HCT116 (cell line): ENCODE results near the gene MRGPRX3. TPM values are rescaled to one million over a fixed set of nuclear protein-coding genes. Genes with fewer than 3 reads are reported as not detected.

Experiments used
- ATAC-seq: fragments of 200-7000 bp; cut with Tn5 transposase; 2 replicates; pipeline ENCODE4 v1.9.1; 2020; ENCODE audit warnings: mild to moderate bottlenecking, moderate library complexity
- BruUV-seq: library from RNA; stranded (reverse); fragments of 400-500 nt; replicated peaks from 2 replicates; lab custom pipeline; 2021; lab: Mats Ljungman, UMichigan
- CTCF ChIA-PET: fragments of 300-600 bp; sonication (Branson Sonifier 250); formaldehyde crosslinking; loops from one replicate; lab custom pipeline; 2021; ENCODE audit warnings: antibody characterized with exemption; lab: Charles Lee
- POLR2A ChIA-PET: fragments of 300-600, 350-600 bp; sonication (Branson Sonifier 250); formaldehyde crosslinking; loops from one replicate; lab custom pipeline; 2021; ENCODE audit warnings: antibody characterized with exemption; lab: Charles Lee
- RAD21 ChIA-PET, 2 experiments: fragments of 300-600 bp; sonication (Branson Sonifier 250); formaldehyde crosslinking; loops; one replicate each; lab custom pipeline; 2023; ENCODE audit warnings: low total read pairs in 2 of 2; ENCODE audit not compliant: uncharacterized antibody in 2 of 2, unreplicated experiment in 2 of 2, low non-redundant PET in 1 of 2; lab: Charles Lee
- DNase-seq: peaks from one replicate; pipeline ENCODE4 v3.0.0-alpha.2; 2010; ENCODE audit warnings: low read depth, low spot score
- H2AFZ ChIP-seq: fragments of 200-600 bp; shearing (Covaris generic), sonication (generic); 2 replicates; pipeline ENCODE4 v1.6.1; 2017; ENCODE audit warnings: low read depth, mixed run types, mixed read lengths, antibody characterized with exemption, low read length; ENCODE audit not compliant: poor library complexity, severe bottlenecking
- H3K27ac ChIP-seq: 2 replicates; pipeline ENCODE4 v1.5.1; 2012; ENCODE audit warnings: low read depth, low read length
- H3K27me3 ChIP-seq: fragments of 200-600 bp; sonication (generic); 2 replicates; pipeline ENCODE4 v1.6.1; 2016; ENCODE audit warnings: mixed run types, low read length, mixed read lengths; ENCODE audit not compliant: insufficient read depth
- H3K36me3 ChIP-seq, 2 experiments: fragments of 200-500 bp in 1 of 2; fragments of 200-600 bp in 1 of 2; sonication (Bioruptor generic) in 1 of 2; sonication (generic) in 1 of 2; 2 replicates each; pipeline versions ENCODE4 v1.5.1 to v1.6.1; 2014 to 2016; ENCODE audit warnings: low read length in 2 of 2, inconsistent platforms in 1 of 2, mixed read lengths in 1 of 2, mixed run types in 1 of 2; ENCODE audit not compliant: insufficient read depth in 2 of 2, control insufficient read depth in 1 of 2
- H3K4me1 ChIP-seq, 2 experiments: fragments of 200-600 bp in 1 of 2; sonication (generic) in 1 of 2; 2 replicates each; pipeline versions ENCODE4 v1.5.1 to v1.6.1; 2012 to 2017; ENCODE audit warnings: low read length in 2 of 2, inconsistent platforms in 1 of 2, mild to moderate bottlenecking in 1 of 2, mixed read lengths in 1 of 2, mixed run types in 1 of 2, moderate library complexity in 1 of 2; ENCODE audit not compliant: insufficient read depth in 2 of 2, control insufficient read depth in 1 of 2
- H3K4me2 ChIP-seq: fragments of 200-600 bp; sonication (generic); 2 replicates; pipeline ENCODE4 v1.6.1; 2017; ENCODE audit warnings: mixed run types, low read length, mixed read lengths
- H3K4me3 ChIP-seq, 2 experiments: fragments of 200-600 bp in 1 of 2; sonication (generic) in 1 of 2; replicated peaks in 1 of 2; 2 replicates each; pipeline ENCODE4 v1.5.1; 2011 to 2016; ENCODE audit warnings: low read length in 2 of 2, control low read depth in 1 of 2, low read depth in 1 of 2, mild to moderate bottlenecking in 1 of 2, mixed read lengths in 1 of 2, mixed run types in 1 of 2
- H3K79me2 ChIP-seq: fragments of 200-600 bp; sonication (generic); 2 replicates; pipeline ENCODE4 v1.6.1; 2017; ENCODE audit warnings: mild to moderate bottlenecking, mixed run types, low read length, moderate library complexity, mixed read lengths; ENCODE audit not compliant: insufficient read depth
- H3K9ac ChIP-seq: fragments of 200-600 bp; sonication (generic); 2 replicates; pipeline ENCODE4 v1.6.1; 2016; ENCODE audit warnings: low read length, mixed read lengths
- H3K9me2 ChIP-seq: fragments of 200-600 bp; sonication (generic), shearing (Covaris generic); 2 replicates; pipeline ENCODE4 v1.6.1; 2017; ENCODE audit warnings: mixed run types, mild to moderate bottlenecking, moderate library complexity; ENCODE audit not compliant: insufficient read depth
- H3K9me3 ChIP-seq, 2 experiments: fragments of 200-500 bp in 1 of 2; fragments of 200-600 bp in 1 of 2; sonication (Bioruptor generic) in 1 of 2; sonication (generic) in 1 of 2; 2 replicates each; pipeline ENCODE4 v1.6.1; 2014 to 2017; ENCODE audit warnings: low read length in 2 of 2, mixed read lengths in 2 of 2, inconsistent platforms in 1 of 2, low read depth in 1 of 2, mild to moderate bottlenecking in 1 of 2, mixed run types in 1 of 2, moderate library complexity in 1 of 2; ENCODE audit not compliant: control insufficient read depth in 1 of 2, insufficient read depth in 1 of 2
- H4K20me1 ChIP-seq: fragments of 200-600 bp; sonication (generic), shearing (Covaris generic); 2 replicates; pipeline ENCODE4 v1.6.1; 2017; ENCODE audit warnings: mixed run types, mild to moderate bottlenecking, moderate library complexity; ENCODE audit not compliant: insufficient read depth
- ATF3 ChIP-seq: IDR thresholded peaks from 2 replicates; pipeline ENCODE4 v1.6.1; 2012
- EGR1 ChIP-seq: IDR thresholded peaks from 2 replicates; pipeline ENCODE4 v1.6.1; 2012; ENCODE audit warnings: low read depth
- ELF1 ChIP-seq: IDR thresholded peaks from 2 replicates; pipeline ENCODE4 v1.6.1; 2012; ENCODE audit warnings: low read depth, borderline replicate concordance
- EZH2 ChIP-seq: fragments of 200-600 bp; sonication (generic); IDR thresholded peaks from 2 replicates; pipeline ENCODE4 v1.6.1; 2017; ENCODE audit warnings: antibody characterized with exemption, mixed run types
- EZH2phosphoT487 ChIP-seq: fragments of 200-600 bp; IDR thresholded peaks from 2 replicates; pipeline ENCODE4 v1.6.1; 2018; ENCODE audit warnings: antibody characterized with exemption, borderline replicate concordance
- MAX ChIP-seq: IDR thresholded peaks from 2 replicates; pipeline ENCODE4 v1.6.1; 2012
- POLR2A ChIP-seq: IDR thresholded peaks from 2 replicates; pipeline ENCODE4 v1.7.0; 2011; ENCODE audit warnings: borderline replicate concordance; ENCODE audit not compliant: insufficient read depth, insufficient read length; ENCODE audit errors: extremely low read depth
- POLR2AphosphoS5 ChIP-seq: IDR thresholded peaks from 2 replicates; pipeline ENCODE4 v1.6.1; 2011; ENCODE audit warnings: mild to moderate bottlenecking, low read depth, low read length, moderate library complexity
- RAD21 ChIP-seq: IDR thresholded peaks from 2 replicates; pipeline ENCODE4 v1.6.1; 2012; ENCODE audit warnings: low read depth, mild to moderate bottlenecking
- REST ChIP-seq: IDR thresholded peaks from 2 replicates; pipeline ENCODE4 v1.6.1; 2012; ENCODE audit warnings: low read depth
- SRF ChIP-seq: IDR thresholded peaks from 2 replicates; pipeline ENCODE4 v1.6.1; 2012; ENCODE audit warnings: low read depth
- YY1 ChIP-seq: IDR thresholded peaks from 2 replicates; pipeline ENCODE4 v1.6.1; 2011; ENCODE audit warnings: low read length, low read depth, moderate library complexity, mild to moderate bottlenecking; ENCODE audit not compliant: insufficient replicate concordance; ENCODE audit errors: extremely low read depth
- ZBTB33 ChIP-seq: IDR thresholded peaks from 2 replicates; pipeline ENCODE4 v1.6.1; 2011; ENCODE audit warnings: mild to moderate bottlenecking, low read length, moderate library complexity; ENCODE audit not compliant: insufficient replicate concordance; ENCODE audit errors: extremely low read depth
- ZNF274 ChIP-seq: fragments of 200-500 bp; sonication (Bioruptor generic); IDR thresholded peaks from 2 replicates; pipeline ENCODE4 v1.6.1; 2014; ENCODE audit warnings: mild to moderate bottlenecking, low read depth, low read length, inconsistent platforms
- intact Hi-C: fragments of 100-400 bp; cut with micrococcal nuclease; formaldehyde crosslinking; loops from 2 replicates; pipeline ENCODE4 v1.10.0; 2022
- total RNA-seq: library from RNA; stranded (reverse); gene quantifications from one replicate; pipeline ENCODE4 v1.2.1, GENCODE V29; 2021; ENCODE audit not compliant: unreplicated experiment

The MRGPRX3 gene
- total RNA-seq, 1 experiment from 2014 or later = not detected

- POLR2A ChIA-PET = no interaction called here
- CTCF ChIA-PET = interaction anchor here (1.6 kb wide), 1 partner anchor 17 kb away, joined by 5 read pairs; the partner anchor contains the start of gene SAAL1
- no peaks in the 10 kb centered on the region for H4K20me1 ChIP-seq
- H3K4me3 ChIP-seq = no peak overlapping the region
- H3K9ac ChIP-seq = no peak overlapping the region
- RAD21 ChIA-PET = no interaction called here
- H3K27ac ChIP-seq = no peak overlapping the region
- H2AFZ ChIP-seq = no peak overlapping the region
- no TSS peak for BruUV-seq
- no peak overlapping the region for H3K4me2 ChIP-seq
- no peaks in the 10 kb centered on the region; the same call in 1 of the 2 replicates for H3K79me2 ChIP-seq
- no peak for TF ChIP-seq ELF1
- no peak for TF ChIP-seq POLR2AphosphoS5
- no peak for TF ChIP-seq EZH2
- TF ChIP-seq MAX = no peak
- no peak for TF ChIP-seq EZH2phosphoT487
- TF ChIP-seq YY1 = no peak
- no peak for TF ChIP-seq POLR2A
- TF ChIP-seq ATF3 = no peak
- no peak for TF ChIP-seq ZNF274
- TF ChIP-seq RAD21 = no peak
- TF ChIP-seq SRF = no peak
- no peak for DNase-seq
- no peaks in the 10 kb centered on the region for H3K9me3 ChIP-seq
- peaks cover 37 to 40% of the 10 kb centered on the region in 2 experiments for H3K36me3 ChIP-seq
- H3K4me1 ChIP-seq = no peaks in the 10 kb centered on the region
- H3K27me3 ChIP-seq = no peaks in the 10 kb centered on the region
- intact Hi-C loops = no loop called here
- ATAC-seq = no peak
- no peaks in the 10 kb centered on the region for H3K9me2 ChIP-seq
These were observed 43.4 kb upstream of the MRGPRX3 start for GRCh38 chr11:18088966-18089365.

- Histone ChIP-seq H3K4me1 (no peaks in the 10 kb centered on the region), H3K27ac (no peak overlapping the region), H3K4me2 (no peak overlapping the region), H3K27me3 (no peaks in the 10 kb centered on the region), H3K79me2 (peaks cover 4% of the 10 kb centered on the region), H3K36me3 (peaks cover 36 to 46% of the 10 kb centered on the region in 2 experiments), H4K20me1 (no peaks in the 10 kb centered on the region), H3K9me3 (no peaks in the 10 kb centered on the region), H3K9ac (no peak overlapping the region), H3K4me3 (no peak overlapping the region), H3K9me2 (no peaks in the 10 kb centered on the region), H2AFZ (no peak overlapping the region)
- RAD21 ChIA-PET = no interaction called here
- CTCF ChIA-PET = no interaction called here
- POLR2A ChIA-PET = no interaction called here
- BruUV-seq = no TSS peak
- ATAC-seq (no peak), DNase-seq (no peak)
- intact Hi-C loops = no loop called here
- TF ChIP-seq MAX = no peak
- TF ChIP-seq YY1 = no peak
- no peak for TF ChIP-seq EZH2phosphoT487
- no peak for TF ChIP-seq ATF3
- no peak for TF ChIP-seq ZBTB33
- TF ChIP-seq EZH2 = no peak
- TF ChIP-seq EGR1 = no peak
- TF ChIP-seq REST = no peak
These were observed 40.6 kb upstream of the MRGPRX3 start for GRCh38 chr11:18091731-18092130.
